ENCODE data around the gene PROCR.
"Not testable (repeated sequence)": the region's sequence is repeated elsewhere in the genome, so short reads cannot be mapped to it uniquely, and the experiment has no call there.

The PROCR gene

GRCh38 chr20:35165221-35166185, 6.4 kb upstream of the PROCR start:
- DNase-seq (ENCODE audit: low spot score): no peak

GRCh38 chr20:35166242-35166830, 5.5 kb upstream of the PROCR start:
- no peak for DNase-seq (ENCODE audit: low spot score)

GRCh38 chr20:35167787-35168186, 4.1 kb upstream of the PROCR start:
- no peak for DNase-seq (ENCODE audit: low spot score)

DNA sequence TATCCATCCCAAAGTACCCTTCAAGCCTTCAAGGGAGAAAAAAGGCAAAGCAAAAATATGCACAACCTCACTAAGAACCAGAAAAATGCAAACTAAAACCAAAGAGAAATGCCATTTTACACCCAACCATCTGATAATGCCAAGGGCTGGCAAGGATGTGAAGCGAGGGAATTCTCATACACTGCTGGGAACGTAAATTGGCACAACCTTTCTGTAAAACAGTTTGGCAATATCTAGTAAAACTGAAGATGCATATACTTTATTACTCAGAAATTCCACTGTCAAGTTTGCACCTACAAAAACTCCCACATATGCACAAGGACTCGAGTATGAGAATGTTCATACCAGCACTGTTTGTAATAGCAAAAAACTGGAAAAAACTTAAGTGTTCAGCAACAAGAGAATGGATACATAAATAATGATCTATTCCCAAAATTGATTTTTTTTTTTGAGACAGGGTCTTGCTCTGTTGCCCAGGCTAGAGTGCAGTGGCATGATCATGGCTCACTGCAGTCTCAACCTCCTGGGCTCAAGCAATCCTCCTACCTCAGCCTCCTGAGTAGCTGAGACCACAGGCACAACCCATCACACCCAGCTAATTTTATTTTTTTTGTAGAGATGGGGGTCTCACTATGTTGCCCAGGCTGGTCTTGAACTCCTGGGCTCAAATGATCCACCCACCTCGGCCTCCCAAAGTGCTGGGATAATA, 3.0 kb upstream of the PROCR start:
- DNase-seq (ENCODE audit: low spot score): not testable (repeated sequence)

DNA sequence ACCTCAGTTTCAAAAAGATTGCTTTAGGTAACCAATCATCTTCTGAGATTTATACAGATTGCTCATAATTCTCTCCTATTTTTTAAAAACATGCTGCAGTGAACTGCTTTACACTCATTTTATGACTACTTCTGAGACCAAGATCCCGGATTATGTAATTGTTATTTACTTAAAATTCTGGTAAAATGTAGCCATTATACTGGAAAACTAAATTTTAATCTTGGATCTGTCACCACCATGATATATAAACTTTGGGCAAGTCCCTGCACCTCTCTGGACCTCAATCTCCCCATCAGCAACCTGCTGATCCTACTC, 477 bp upstream of the PROCR start:
- no peak for DNase-seq (ENCODE audit: low spot score)

DNA sequence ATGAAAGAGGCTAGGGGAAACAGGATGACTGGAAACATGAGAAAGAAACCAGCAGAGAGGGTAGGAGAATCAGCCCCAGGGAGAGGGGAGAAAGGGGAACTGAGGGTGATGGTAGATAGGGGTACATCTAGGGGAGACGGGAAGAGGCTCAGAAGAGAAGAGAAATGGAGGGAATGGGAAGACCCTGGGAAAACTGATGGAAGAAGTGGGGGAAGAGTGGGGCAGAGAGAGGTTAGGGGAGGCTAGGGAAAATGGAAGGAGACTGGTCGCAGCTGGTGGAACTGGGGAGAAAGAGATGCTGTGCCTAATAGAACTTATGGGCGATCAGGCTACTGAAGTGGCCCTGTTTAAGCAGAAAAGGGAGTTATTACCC, 548 bp downstream of the PROCR start:
- DNase-seq (ENCODE audit: low spot score): no peak

- no peak for DNase-seq (ENCODE audit: low spot score)
Observed at GRCh38 chr20:35173576-35174192, 1.8 kb downstream of the PROCR start.

DNA sequence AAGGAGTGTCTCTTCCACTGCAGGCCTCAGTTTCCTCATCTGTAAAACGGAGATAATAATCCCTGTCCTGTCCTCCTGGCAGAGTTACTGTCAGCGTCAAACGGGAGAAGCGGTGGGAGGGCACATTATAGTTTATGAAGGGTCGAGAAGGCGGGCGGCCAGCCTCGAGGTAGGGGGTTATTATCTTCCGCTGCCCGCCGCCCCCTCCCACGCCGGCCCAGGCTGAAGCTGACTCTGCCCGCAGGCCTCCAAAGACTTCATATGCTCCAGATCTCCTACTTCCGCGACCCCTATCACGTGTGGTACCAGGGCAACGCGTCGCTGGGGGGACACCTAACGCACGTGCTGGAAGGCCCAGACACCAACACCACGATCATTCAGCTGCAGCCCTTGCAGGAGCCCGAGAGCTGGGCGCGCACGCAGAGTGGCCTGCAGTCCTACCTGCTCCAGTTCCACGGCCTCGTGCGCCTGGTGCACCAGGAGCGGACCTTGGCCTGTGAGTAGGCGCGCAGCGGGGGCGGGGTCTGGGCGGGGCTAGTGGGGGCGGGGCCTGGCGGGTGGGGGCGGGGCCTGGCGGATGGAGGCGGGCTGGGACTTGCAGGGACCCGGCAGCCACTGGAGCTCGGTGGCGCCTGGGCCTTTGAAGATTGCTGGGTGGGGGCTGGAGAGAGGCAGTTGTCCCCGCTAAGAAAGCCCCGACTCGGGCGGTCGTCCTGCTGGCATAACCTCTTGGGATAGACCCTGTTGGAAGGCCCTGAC, 2.8 kb downstream of the PROCR start:
- no peak for DNase-seq (ENCODE audit: low spot score)

GRCh38 chr20:35176132-35176531, 4.3 kb downstream of the PROCR start:
- DNase-seq (ENCODE audit: low spot score): no peak

DNA sequence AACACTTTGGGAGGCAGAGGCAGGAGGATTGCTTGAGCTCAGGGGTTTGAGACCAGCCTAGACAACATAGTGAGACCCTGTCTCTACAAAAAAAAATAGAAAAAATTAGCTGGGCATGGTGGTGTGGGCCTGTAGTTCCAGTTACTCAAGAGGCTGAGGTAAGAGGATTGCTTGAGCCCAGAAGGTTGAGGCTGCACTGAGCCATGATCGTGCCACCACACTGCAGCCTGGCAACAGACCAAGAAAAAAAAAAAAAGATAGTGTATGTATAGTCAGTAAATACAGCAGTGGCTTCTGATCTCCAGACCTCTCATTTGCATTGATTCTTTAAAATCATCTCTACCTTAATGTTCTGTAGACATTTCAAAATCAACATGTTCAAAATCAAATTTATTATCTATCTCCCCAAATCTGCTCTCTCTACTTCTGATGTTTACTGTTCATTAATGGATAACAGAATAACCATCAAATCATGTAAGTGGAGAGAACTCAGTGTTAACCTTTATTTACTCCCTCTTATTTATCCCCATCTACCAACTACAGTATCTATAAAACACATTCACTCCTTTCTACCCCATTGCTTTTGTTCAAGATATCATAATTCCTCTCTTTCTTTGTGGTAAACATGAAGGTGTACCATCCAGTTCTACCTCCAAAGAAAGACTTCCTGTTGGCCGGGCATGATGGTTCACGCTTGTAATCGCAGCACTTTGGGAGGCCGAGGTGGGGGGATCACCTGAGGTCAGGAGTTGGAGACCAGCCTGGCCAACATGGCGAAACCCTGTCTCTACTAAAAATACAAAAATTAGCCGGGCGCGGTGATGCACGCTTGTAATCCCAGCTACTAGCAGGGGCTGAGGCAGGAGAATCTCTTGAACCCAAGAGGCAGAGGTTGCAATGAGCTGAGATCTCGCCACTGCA, 7.7 kb downstream of the PROCR start:
- DNase-seq (ENCODE audit: low spot score): no peak

GRCh38 chr20:35180266-35180665, 8.4 kb downstream of the PROCR start:
- DNase-seq (ENCODE audit: low spot score): no peak

- DNase-seq (ENCODE audit: low spot score): no peak
Observed at GRCh38 chr20:35181731-35182130, 9.9 kb downstream of the PROCR start.

- DNase-seq (ENCODE audit: low spot score): not testable (repeated sequence)
Observed at GRCh38 chr20:35186691-35187289, 14.9 kb downstream of the PROCR start.

GRCh38 chr20:35187584-35188190, 15.8 kb downstream of the PROCR start:
- no peak for DNase-seq (ENCODE audit: low spot score)

DNA sequence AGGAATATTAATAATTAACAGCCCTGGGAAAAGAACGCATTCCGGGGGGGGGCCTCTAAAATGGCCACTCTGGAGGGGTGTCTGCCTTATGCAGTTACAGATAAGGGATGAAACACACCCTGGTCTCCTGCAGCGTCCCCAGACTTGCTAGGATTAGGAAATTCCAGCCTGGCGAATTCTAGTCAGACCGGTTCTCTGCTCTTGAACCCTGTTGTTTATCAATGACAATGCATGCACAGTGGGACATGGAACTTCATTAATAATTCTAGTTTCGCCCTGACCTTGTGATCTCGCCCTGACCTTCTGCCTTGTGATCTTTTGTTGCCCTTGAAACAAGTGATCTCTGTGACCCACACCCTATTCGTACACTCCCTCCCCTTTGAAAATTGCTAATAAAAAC, 17.4 kb downstream of the PROCR start:
- DNase-seq (ENCODE audit: low spot score): not testable (repeated sequence)

DNA sequence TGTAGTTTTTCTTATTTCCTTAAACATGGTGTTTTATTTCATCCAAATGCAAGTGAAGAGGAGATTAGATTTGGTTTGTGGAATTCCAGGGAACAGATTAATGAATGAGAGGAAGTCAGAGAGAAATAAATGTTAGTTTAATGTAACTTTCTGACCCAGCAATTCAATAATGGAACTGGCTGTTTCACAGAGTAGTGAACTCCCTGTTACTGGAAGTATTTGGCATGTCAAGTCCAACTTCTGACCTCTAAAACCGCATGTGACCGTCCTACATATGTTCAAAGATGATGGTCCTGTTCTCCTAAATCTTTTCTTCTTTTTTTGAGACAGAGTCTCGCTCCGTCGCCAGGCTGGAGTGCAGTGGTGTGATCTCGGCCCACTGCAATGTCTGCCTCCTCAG, 18.7 kb downstream of the PROCR start:
- DNase-seq (ENCODE audit: low spot score): no peak

- DNase-seq (ENCODE audit: low spot score): no peak
Observed at GRCh38 chr20:35191419-35192117, 19.7 kb downstream of the PROCR start.

- no peak for DNase-seq (ENCODE audit: low spot score)
Observed at GRCh38 chr20:35192118-35192872, 20.4 kb downstream of the PROCR start.

Measured in activated CD4-positive, alpha-beta T cell treated with anti-CD3 and anti-CD28 coated beads, Interleukin-2, Interleukin-4, amounts not matched to agents 100 ng/mL and 50 ng/mL, durations not matched to agents 16 hours and 8 hours (primary cell).